ENCODE results near the gene RABGGTA. TPM values are rescaled to one million over a fixed set of nuclear protein-coding genes. Genes with fewer than 3 reads are reported as not detected.

The RABGGTA gene
- polyA plus RNA-seq, 4 donors = 25.3 to 58.6 (median 36.0) TPM

GRCh38 chr14:24261969-24262327 is 9.4 kb downstream of the RABGGTA start:
- Histone ChIP-seq H3K4me1 (ENCODE audit: control insufficient read depth in 3 of 3, insufficient read depth in 2 of 3, low read depth in 1 of 3, low read length in 2 of 3) (peaks cover 0 to 3% (median 0%) of the 10 kb centered on the region in 3 donors), H3K9me3 (ENCODE audit: control insufficient read depth in 2 of 2, insufficient read depth in 1 of 2, low read depth in 1 of 2, low read length in 1 of 2) (no peaks in the 10 kb centered on the region), H3K36me3 (ENCODE audit: control insufficient read depth in 3 of 3, insufficient read depth in 2 of 3, low read depth in 1 of 3, low read length in 3 of 3) (peaks cover 0 to 75% (median 9%) of the 10 kb centered on the region in 3 donors), H3K27me3 (ENCODE audit: control insufficient read depth in 3 of 3, insufficient read depth in 3 of 3, low read length in 3 of 3) (no peaks in the 10 kb centered on the region), H3K27ac (ENCODE audit: low read depth in 1 of 3, low read length in 2 of 3) (no peak overlapping the region), H3K4me3 (ENCODE audit: low read depth in 1 of 3, low read length in 3 of 3) (no peak overlapping the region)
- DNase-seq = no peak
- FAIRE-seq = no peak
- WGBS, 3 donors = 92 to 97% (median 92%) methylated on average over 19 of the region's 19 CpGs

DNA sequence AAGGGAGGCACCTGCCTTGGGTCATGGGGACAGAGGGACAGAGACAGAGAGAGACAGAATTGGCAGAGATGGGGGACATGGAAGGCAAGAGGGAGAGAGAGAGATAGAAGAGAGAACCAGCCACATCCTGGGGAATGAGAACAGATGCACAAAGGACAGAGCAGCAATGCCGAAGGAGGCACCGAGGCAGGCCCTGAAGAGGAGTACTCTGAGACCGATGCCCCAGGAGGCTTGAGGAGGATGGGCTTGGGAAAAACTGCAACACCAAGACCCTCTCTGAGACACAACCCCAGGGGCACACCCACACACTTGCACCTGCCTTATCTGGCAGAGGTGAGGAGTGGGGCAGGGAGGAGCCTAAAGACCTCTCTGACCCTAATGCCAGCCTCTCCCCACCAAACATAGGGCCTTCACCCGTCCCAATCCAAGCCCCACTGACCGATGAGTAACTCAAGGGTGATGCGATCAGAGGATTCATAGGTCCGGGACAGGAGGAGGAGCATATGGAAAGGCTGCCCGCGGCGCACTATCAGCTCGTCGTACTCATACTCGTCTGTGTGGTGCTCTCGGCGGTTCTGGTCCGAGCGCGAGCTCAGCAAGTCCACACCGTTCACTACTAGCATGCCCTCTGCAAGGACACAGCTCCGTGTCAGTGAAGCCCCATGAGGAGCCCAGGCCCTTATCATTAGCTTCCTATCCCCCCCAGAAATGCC is 10.0 kb downstream of the RABGGTA start:
- H3K27ac ChIP-seq (ENCODE audit: low read depth in 1 of 3, low read length in 2 of 3) = no peak overlapping the region
- WGBS, 3 donors = 88 to 93% (median 89%) methylated on average over 20 of the region's 20 CpGs
- no peak for DNase-seq
- no peak overlapping the region for H3K4me3 ChIP-seq (ENCODE audit: low read depth in 1 of 3, low read length in 3 of 3)
- peaks cover 0 to 72% (median 3%) of the 10 kb centered on the region in 3 donors for H3K36me3 ChIP-seq (ENCODE audit: control insufficient read depth in 3 of 3, insufficient read depth in 2 of 3, low read depth in 1 of 3, low read length in 3 of 3)
- H3K4me1 ChIP-seq (ENCODE audit: control insufficient read depth in 3 of 3, insufficient read depth in 2 of 3, low read depth in 1 of 3, low read length in 2 of 3) = peaks cover 0 to 3% (median 0%) of the 10 kb centered on the region in 3 donors
- FAIRE-seq = no peak
- H3K9me3 ChIP-seq (ENCODE audit: control insufficient read depth in 2 of 2, insufficient read depth in 1 of 2, low read depth in 1 of 2, low read length in 1 of 2) = no peaks in the 10 kb centered on the region
- no peaks in the 10 kb centered on the region for H3K27me3 ChIP-seq (ENCODE audit: control insufficient read depth in 3 of 3, insufficient read depth in 3 of 3, low read length in 3 of 3)

- WGBS, 3 donors = 78 to 82% (median 81%) methylated on average over 4 of the region's 4 CpGs
Measured at GRCh38 chr14:24260780-24261157, 10.6 kb downstream of the RABGGTA start.

GRCh38 chr14:24260026-24260779 is 11.2 kb downstream of the RABGGTA start:
- Histone ChIP-seq H3K9me3 (ENCODE audit: control insufficient read depth in 2 of 2, insufficient read depth in 1 of 2, low read depth in 1 of 2, low read length in 1 of 2) (no peaks in the 10 kb centered on the region), H3K27me3 (ENCODE audit: control insufficient read depth in 3 of 3, insufficient read depth in 3 of 3, low read length in 3 of 3) (no peaks in the 10 kb centered on the region), H3K4me3 (ENCODE audit: low read depth in 1 of 3, low read length in 3 of 3) (no peak overlapping the region), H3K4me1 (ENCODE audit: control insufficient read depth in 3 of 3, insufficient read depth in 2 of 3, low read depth in 1 of 3, low read length in 2 of 3) (peaks cover 0 to 15% (median 0%) of the 10 kb centered on the region in 3 donors), H3K36me3 (ENCODE audit: control insufficient read depth in 3 of 3, insufficient read depth in 2 of 3, low read depth in 1 of 3, low read length in 3 of 3) (peaks cover 0 to 68% (median 0%) of the 10 kb centered on the region in 3 donors), H3K27ac (ENCODE audit: low read depth in 1 of 3, low read length in 2 of 3) (no peak overlapping the region)
- no peak for FAIRE-seq
- 64 to 83% (median 75%) methylated on average over 15 to 16 of the region's 16 CpGs for WGBS, 3 donors
- peak in 1 of 2 donors; percentile 15 for DNase-seq

More at GRCh38 chr14:24260780-24261157, 10.6 kb downstream of the RABGGTA start:
- peaks cover 0 to 70% (median 0%) of the 10 kb centered on the region in 3 donors for H3K36me3 ChIP-seq (ENCODE audit: control insufficient read depth in 3 of 3, insufficient read depth in 2 of 3, low read depth in 1 of 3, low read length in 3 of 3)
- no peak overlapping the region for H3K27ac ChIP-seq (ENCODE audit: low read depth in 1 of 3, low read length in 2 of 3)
- DNase-seq (no peak), FAIRE-seq (no peak)
- H3K27me3 ChIP-seq (ENCODE audit: control insufficient read depth in 3 of 3, insufficient read depth in 3 of 3, low read length in 3 of 3) = no peaks in the 10 kb centered on the region
- no peaks in the 10 kb centered on the region for H3K9me3 ChIP-seq (ENCODE audit: control insufficient read depth in 2 of 2, insufficient read depth in 1 of 2, low read depth in 1 of 2, low read length in 1 of 2)
- no peak overlapping the region for H3K4me3 ChIP-seq (ENCODE audit: low read depth in 1 of 3, low read length in 3 of 3)
- peaks cover 0 to 10% (median 0%) of the 10 kb centered on the region in 3 donors for H3K4me1 ChIP-seq (ENCODE audit: control insufficient read depth in 3 of 3, insufficient read depth in 2 of 3, low read depth in 1 of 3, low read length in 2 of 3)

DNA sequence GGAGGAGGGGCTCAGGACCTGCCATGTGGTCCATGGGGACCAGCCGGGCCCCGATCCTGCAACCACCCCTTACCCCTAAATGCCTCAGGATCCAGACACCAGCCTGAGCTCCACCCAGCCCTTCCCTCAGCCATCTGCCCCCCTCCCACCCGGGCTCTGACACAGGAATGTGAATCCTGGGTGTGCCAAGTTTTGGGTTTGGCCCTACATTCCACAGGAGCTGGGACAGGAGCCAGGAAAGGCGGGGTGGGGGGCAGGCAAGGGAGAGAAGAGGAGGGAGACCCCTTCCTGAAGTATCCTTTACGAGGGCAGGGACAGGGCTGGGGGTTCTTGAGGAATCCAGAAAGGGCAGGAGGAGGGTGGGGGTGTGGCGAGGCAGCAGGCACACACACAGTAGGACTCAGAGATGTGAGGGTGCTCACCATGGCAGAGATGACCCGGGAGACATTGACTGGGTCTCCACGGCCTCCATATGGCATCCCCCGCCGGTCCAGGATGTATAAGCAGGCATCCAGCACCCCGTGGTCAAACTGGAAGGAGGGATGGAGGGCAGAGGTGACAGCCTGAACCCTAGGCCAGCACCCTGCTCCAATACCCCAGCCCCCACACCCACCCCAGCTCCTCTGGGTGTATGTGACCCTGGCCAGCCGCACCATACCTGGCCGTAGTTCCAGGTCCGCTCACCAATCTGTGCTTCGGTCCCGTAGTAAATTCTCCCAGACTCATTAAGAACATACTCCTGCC is 11.9 kb downstream of the RABGGTA start:
- FAIRE-seq (no peak), DNase-seq (no peak)
- no peak overlapping the region for H3K27ac ChIP-seq (ENCODE audit: low read depth in 1 of 3, low read length in 2 of 3)
- 79 to 83% (median 80%) methylated on average over 15 to 16 of the region's 16 CpGs for WGBS, 3 donors
- H3K4me3 ChIP-seq (ENCODE audit: low read depth in 1 of 3, low read length in 3 of 3) = no peak overlapping the region
- H3K27me3 ChIP-seq (ENCODE audit: control insufficient read depth in 3 of 3, insufficient read depth in 3 of 3, low read length in 3 of 3) = no peaks in the 10 kb centered on the region
- no peaks in the 10 kb centered on the region for H3K9me3 ChIP-seq (ENCODE audit: control insufficient read depth in 2 of 2, insufficient read depth in 1 of 2, low read depth in 1 of 2, low read length in 1 of 2)
- H3K4me1 ChIP-seq (ENCODE audit: control insufficient read depth in 3 of 3, insufficient read depth in 2 of 3, low read depth in 1 of 3, low read length in 2 of 3) = peaks cover 0 to 21% (median 0%) of the 10 kb centered on the region in 3 donors
- peaks cover 0 to 68% (median 0%) of the 10 kb centered on the region in 3 donors for H3K36me3 ChIP-seq (ENCODE audit: control insufficient read depth in 3 of 3, insufficient read depth in 2 of 3, low read depth in 1 of 3, low read length in 3 of 3)

- no peak for DNase-seq
- no peak overlapping the region for H3K4me3 ChIP-seq (ENCODE audit: low read depth in 1 of 3, low read length in 3 of 3)
- no peak for FAIRE-seq
- 92 to 94% (median 93%) methylated on average over 18 of the region's 18 CpGs for WGBS, 3 donors
- no peaks in the 10 kb centered on the region for H3K9me3 ChIP-seq (ENCODE audit: control insufficient read depth in 2 of 2, insufficient read depth in 1 of 2, low read depth in 1 of 2, low read length in 1 of 2)
- H3K4me1 ChIP-seq (ENCODE audit: control insufficient read depth in 3 of 3, insufficient read depth in 2 of 3, low read depth in 1 of 3, low read length in 2 of 3) = peaks cover 0 to 21% (median 0%) of the 10 kb centered on the region in 3 donors
- H3K27ac ChIP-seq (ENCODE audit: low read depth in 1 of 3, low read length in 2 of 3) = no peak overlapping the region
- H3K36me3 ChIP-seq (ENCODE audit: control insufficient read depth in 3 of 3, insufficient read depth in 2 of 3, low read depth in 1 of 3, low read length in 3 of 3) = peaks cover 0 to 68% (median 0%) of the 10 kb centered on the region in 3 donors
- no peaks in the 10 kb centered on the region for H3K27me3 ChIP-seq (ENCODE audit: control insufficient read depth in 3 of 3, insufficient read depth in 3 of 3, low read length in 3 of 3)
Measured at GRCh38 chr14:24258548-24259265, 12.7 kb downstream of the RABGGTA start.

DNA sequence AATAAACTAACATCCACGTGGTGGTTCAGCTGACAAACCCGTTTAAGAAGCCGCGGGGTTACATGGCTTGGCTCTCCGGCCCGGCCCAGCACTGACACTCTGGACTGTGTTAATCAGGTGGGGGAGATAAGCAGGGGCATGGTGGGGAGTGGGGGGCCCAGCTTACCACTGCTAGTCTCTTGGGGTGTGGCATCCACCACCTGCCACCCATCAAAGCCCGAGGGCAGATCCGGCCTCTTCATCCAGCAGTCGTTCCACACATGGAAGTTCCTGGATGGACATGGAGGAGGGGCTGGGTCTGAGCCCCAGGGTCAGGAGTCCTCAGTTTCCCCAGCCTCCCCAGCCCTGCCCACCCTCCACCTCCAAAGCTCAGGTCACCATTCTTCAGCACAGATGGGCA is 13.3 kb downstream of the RABGGTA start:
- H3K4me3 ChIP-seq (ENCODE audit: low read depth in 1 of 3, low read length in 3 of 3) = no peak overlapping the region
- peaks cover 0 to 21% (median 0%) of the 10 kb centered on the region in 3 donors for H3K4me1 ChIP-seq (ENCODE audit: control insufficient read depth in 3 of 3, insufficient read depth in 2 of 3, low read depth in 1 of 3, low read length in 2 of 3)
- no peaks in the 10 kb centered on the region for H3K9me3 ChIP-seq (ENCODE audit: control insufficient read depth in 2 of 2, insufficient read depth in 1 of 2, low read depth in 1 of 2, low read length in 1 of 2)
- peaks cover 0 to 63% (median 0%) of the 10 kb centered on the region in 3 donors for H3K36me3 ChIP-seq (ENCODE audit: control insufficient read depth in 3 of 3, insufficient read depth in 2 of 3, low read depth in 1 of 3, low read length in 3 of 3)
- peak in 1 of 2 donors; percentile 13 for DNase-seq
- WGBS, 3 donors = 78 to 82% (median 79%) methylated on average over 8 to 9 of the region's 9 CpGs
- no peaks in the 10 kb centered on the region for H3K27me3 ChIP-seq (ENCODE audit: control insufficient read depth in 3 of 3, insufficient read depth in 3 of 3, low read length in 3 of 3)
- FAIRE-seq = no peak
- no peak overlapping the region for H3K27ac ChIP-seq (ENCODE audit: low read depth in 1 of 3, low read length in 2 of 3)

All from small intestine (tissue), 7 donors.